ENCODE data around the gene ICAM5. TPM values are rescaled to one million over a fixed set of nuclear protein-coding genes. Genes with fewer than 3 reads are reported as not detected.
"Not testable (repeated sequence)": the region's sequence is repeated elsewhere in the genome, so short reads cannot be mapped to it uniquely, and the experiment has no call there.

The ICAM5 gene
- total and polyA plus RNA-seq, 8 donors: 0.08 to 0.30 (median 0.21) TPM; not detected in 1

- TF ChIP-seq CTCF (IDR thresholded peaks at IDR 0.05): no peak
- Histone ChIP-seq H3K4me1 (peaks cover 0 to 9% (median 6%) of the 10 kb centered on the region in 3 donors), H3K4me3 (no peak overlapping the region)
Measured at GRCh38 chr19:10274589-10274988, 15.2 kb upstream of the ICAM5 start.

GRCh38 chr19:10277795-10278589 is 11.8 kb upstream of the ICAM5 start:
- no peak for FAIRE-seq
- Histone ChIP-seq H3K4me1 (no peaks in the 10 kb centered on the region), H3K9me3 (no peaks in the 10 kb centered on the region), H3K27ac (no peak overlapping the region), H3K4me3 (no peak overlapping the region), H3K27me3 (no peaks in the 10 kb centered on the region), H3K36me3 (no peaks in the 10 kb centered on the region)
- TF ChIP-seq CTCF (IDR thresholded peaks at IDR 0.05): no peak
- 65 to 70% methylated on average over 9 of the region's 9 CpGs for WGBS, 2 donors
- DNase-seq: no peak
- no peak for ATAC-seq
- intact Hi-C loops (cut with DNase I): loop anchor here in 1 of 3 donors (10.0 kb wide), 1 partner anchor 117 kb away; no protein-coding TSS in a partner anchor

More at GRCh38 chr19:10274589-10274988, 15.2 kb upstream of the ICAM5 start:
- no peak for FAIRE-seq
- DNase-seq: no peak
- Histone ChIP-seq H3K27me3 (no peaks in the 10 kb centered on the region), H3K36me3 (no peaks in the 10 kb centered on the region), H3K9me3 (no peaks in the 10 kb centered on the region), H3K27ac (no peak overlapping the region)
- intact Hi-C loops (cut with DNase I): loop anchor here in 2 of 3 donors (5.0 to 10.0 kb wide), 2 partner anchors 113 to 120 kb away; no protein-coding TSS in a partner anchor
- no peak for ATAC-seq
- WGBS, 2 donors: 59 to 72% methylated on average over 10 of the region's 10 CpGs

GRCh38 chr19:10278935-10279334 is 10.8 kb upstream of the ICAM5 start:
- FAIRE-seq (no peak), ATAC-seq (no peak), DNase-seq (no peak)
- Histone ChIP-seq H3K9me3 (no peaks in the 10 kb centered on the region), H3K27ac (no peak overlapping the region), H3K4me3 (no peak overlapping the region), H3K36me3 (no peaks in the 10 kb centered on the region), H3K4me1 (no peaks in the 10 kb centered on the region), H3K27me3 (no peaks in the 10 kb centered on the region)
- TF ChIP-seq CTCF (IDR thresholded peaks at IDR 0.05): no peak
- intact Hi-C loops (cut with DNase I): loop anchor here in 1 of 3 donors (10.0 kb wide), 1 partner anchor 116 kb away; no protein-coding TSS in a partner anchor
- WGBS, 2 donors: 71 to 88% methylated on average over 1 of the region's 1 CpG

- Histone ChIP-seq H3K27ac (no peak overlapping the region), H3K27me3 (no peaks in the 10 kb centered on the region), H3K4me3 (no peak overlapping the region), H3K36me3 (no peaks in the 10 kb centered on the region), H3K4me1 (no peaks in the 10 kb centered on the region), H3K9me3 (no peaks in the 10 kb centered on the region)
- intact Hi-C loops (cut with DNase I): loop anchor here in 1 of 3 donors (10.0 kb wide), 1 partner anchor 115 kb away; no protein-coding TSS in a partner anchor
- WGBS, 2 donors: 79 to 80% methylated on average over 5 of the region's 5 CpGs
- ATAC-seq (no peak), DNase-seq (no peak), FAIRE-seq (no peak)
- no peak for TF ChIP-seq CTCF (IDR thresholded peaks at IDR 0.05)
Measured at GRCh38 chr19:10279737-10280442, 9.9 kb upstream of the ICAM5 start.

GRCh38 chr19:10282043-10282442 is 7.7 kb upstream of the ICAM5 start:
- not testable (repeated sequence) for H3K27ac ChIP-seq

More at GRCh38 chr19:10282043-10282442, 7.7 kb upstream of the ICAM5 start:
- intact Hi-C loops (cut with DNase I); ATAC-seq; H3K4me3 ChIP-seq; H3K9me3 ChIP-seq; FAIRE-seq; H3K27me3 ChIP-seq; H3K4me1 ChIP-seq; DNase-seq; H3K36me3 ChIP-seq: not testable (repeated sequence)
- WGBS, 2 donors: 81 to 84% methylated on average over 5 of the region's 5 CpGs

Measured in pancreas (tissue), 10 donors.